Measurements from ENCODE around the gene CD8B.

The CD8B gene

DNA sequence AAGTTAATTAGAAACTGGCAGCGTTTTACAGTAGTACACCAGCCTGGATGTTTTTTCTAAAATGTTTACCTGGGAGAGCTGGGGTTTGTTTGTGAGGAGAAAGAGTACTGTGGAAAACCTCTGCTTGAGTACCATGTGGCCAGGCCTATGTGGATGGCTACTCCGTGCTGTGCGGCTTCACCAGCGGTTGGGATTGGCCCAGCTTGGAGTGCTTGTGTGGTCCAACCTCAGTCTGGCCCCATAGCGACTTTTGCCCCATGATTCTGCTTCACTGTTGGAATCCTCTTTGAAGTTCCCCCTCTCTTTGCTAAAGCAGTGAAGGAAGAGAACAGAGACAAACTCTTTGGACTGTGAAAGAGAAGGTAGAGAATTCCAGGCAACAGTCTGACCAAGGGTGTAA lies 86.8 kb downstream of the CD8B start:
- DNase-seq (ENCODE audit: low read depth, low spot score), result no peak

DNA sequence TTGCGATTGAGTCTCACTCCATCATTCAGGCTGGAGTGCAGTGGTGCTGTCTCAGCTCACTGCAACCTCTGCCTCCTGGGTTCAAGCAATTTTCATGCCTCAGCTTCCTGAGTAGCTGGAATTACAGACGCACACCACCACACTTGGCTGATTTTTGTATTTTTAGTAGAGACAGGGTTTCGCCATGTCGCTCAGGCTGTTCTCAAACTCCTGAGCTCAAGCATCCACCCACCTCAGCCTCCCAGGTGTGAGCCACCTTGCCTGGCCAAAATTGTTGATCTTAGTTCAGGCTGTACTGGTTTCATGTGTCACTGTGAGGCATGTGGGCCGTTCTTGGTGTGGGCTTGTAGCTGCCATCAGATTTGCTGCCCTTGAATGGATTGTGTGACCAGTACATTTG lies 89.1 kb downstream of the CD8B start:
- no peak for DNase-seq (ENCODE audit: low read depth, low spot score)

- no peak for DNase-seq (ENCODE audit: low read depth, low spot score)
These were observed 90.8 kb downstream of the CD8B start for GRCh38 chr2:86770816-86771301.

DNA sequence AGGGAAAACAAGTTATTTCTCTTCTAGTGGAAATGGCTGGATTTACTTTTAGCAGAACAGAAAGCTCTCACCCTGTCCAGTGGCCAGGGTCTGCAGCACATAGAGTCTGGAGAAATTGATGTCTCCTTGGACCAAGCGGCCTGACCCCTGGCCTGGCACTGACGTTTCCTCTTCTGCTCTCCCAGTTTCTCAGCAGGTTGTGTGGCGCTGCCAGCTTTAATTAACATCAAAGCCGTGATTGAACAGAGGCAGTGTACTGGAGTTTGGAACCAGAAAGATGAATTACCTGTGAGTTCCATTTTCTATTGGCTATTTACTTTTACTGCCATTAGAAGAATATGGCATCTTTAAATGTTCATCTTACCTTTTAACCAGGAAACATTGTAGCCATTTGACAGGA lies 91.8 kb downstream of the CD8B start:
- DNase-seq (ENCODE audit: low read depth, low spot score), result no peak

GRCh38 chr2:86768189-86768949 lies 93.3 kb downstream of the CD8B start:
- no peak for DNase-seq (ENCODE audit: low read depth, low spot score)
